Gastrocnemius medialis (tissue), 4 donors: ENCODE data around the gene TAT.
"Not testable (repeated sequence)": the region's sequence is repeated elsewhere in the genome, so short reads cannot be mapped to it uniquely, and the experiment has no call there.

Experiments
- CTCF ChIP-seq, 5 experiments: fragments of 450-650 bp in 3 of 5; fragments of 200-600 bp in 2 of 5; sonication (generic) in 2 of 5; IDR thresholded peaks in 4 of 5; conservative IDR thresholded peaks in 1 of 5; 1 replicate in 4 of 5; 2 replicates in 1 of 5; pipeline ENCODE4 v1.5.1; 2016 to 2019; ENCODE audit warnings: antibody characterized with exemption in 5 of 5, mild to moderate bottlenecking in 3 of 5, moderate library complexity in 3 of 5
- POLR2A ChIP-seq, 2 donors: fragments of 450-650 bp; IDR thresholded peaks; one replicate each; pipeline ENCODE4 v1.6.1; 2017; ENCODE audit warnings: antibody characterized with exemption in 2 of 2, mild to moderate bottlenecking in 2 of 2, moderate library complexity in 2 of 2

GRCh38 chr16:71614956-71615355, 38.1 kb upstream of the TAT start:
- not testable (repeated sequence) for TF ChIP-seq CTCF (IDR thresholded peaks at IDR 0.05 in 4 of 5, conservative IDR thresholded peaks at IDR 0.05 in 1 of 5); POLR2A (IDR thresholded peaks at IDR 0.05)
